NCI-H2171 (cell line): ENCODE data around the gene LPAR5.

Experiments
- DNase-seq: peaks from one replicate; lab custom pipeline; 2025; lab: John Stamatoyannopoulos, UW

Gene LPAR5

GRCh38 chr12:6635856-6636531, at the start of gene LPAR5:
Gene LPAR5 (minus strand): TSS chr12:6635959. CDS start chr12:6621248, 14,711 bp downstream.
- DNase-seq: no peak

- peak; percentile 86 for DNase-seq
Measured at GRCh38 chr12:6684609-6685008, 48.9 kb upstream of the LPAR5 start.

GRCh38 chr12:6676962-6677361, 41.2 kb upstream of the LPAR5 start:
- no peak for DNase-seq

GRCh38 chr12:6672143-6672542, 36.4 kb upstream of the LPAR5 start:
- no peak for DNase-seq

GRCh38 chr12:6667559-6668210, 31.9 kb upstream of the LPAR5 start:
- DNase-seq: peak; percentile 73

GRCh38 chr12:6666211-6666610, 30.5 kb upstream of the LPAR5 start:
- no peak for DNase-seq

- DNase-seq: no peak
Measured at GRCh38 chr12:6664902-6665301, 29.1 kb upstream of the LPAR5 start.

GRCh38 chr12:6662906-6663742, 27.4 kb upstream of the LPAR5 start, which contains the start of gene ING4:
Gene ING4 (minus strand): TSS chr12:6663119. CDS start chr12:6663101, 18 bp downstream.
- peak; percentile 100 for DNase-seq

GRCh38 chr12:6662602-6662905, 26.8 kb upstream of the LPAR5 start:
- DNase-seq: peak; percentile 97

- DNase-seq: no peak
Measured at GRCh38 chr12:6653987-6654386, 18.2 kb upstream of the LPAR5 start.

- DNase-seq: no peak
Measured at GRCh38 chr12:6653342-6653741, 17.6 kb upstream of the LPAR5 start.

GRCh38 chr12:6652391-6652790, 16.6 kb upstream of the LPAR5 start:
- no peak for DNase-seq

- DNase-seq: no peak
Measured at GRCh38 chr12:6650832-6651231, 15.1 kb upstream of the LPAR5 start.

GRCh38 chr12:6647083-6647604, 11.4 kb upstream of the LPAR5 start, which contains the start of gene ACRBP:
Gene ACRBP (minus strand): TSS chr12:6647432. CDS start chr12:6647366, 66 bp downstream.
- DNase-seq: no peak

GRCh38 chr12:6646276-6647082, 10.7 kb upstream of the LPAR5 start:
- no peak for DNase-seq

GRCh38 chr12:6644903-6645302, 9.1 kb upstream of the LPAR5 start:
- no peak for DNase-seq

- no peak for DNase-seq
Measured at GRCh38 chr12:6644257-6644596, 8.5 kb upstream of the LPAR5 start.

GRCh38 chr12:6643569-6644256, 8.0 kb upstream of the LPAR5 start:
- DNase-seq: no peak

GRCh38 chr12:6641131-6641530, 5.4 kb upstream of the LPAR5 start:
- no peak for DNase-seq

GRCh38 chr12:6640497-6640896, 4.7 kb upstream of the LPAR5 start:
- no peak for DNase-seq

- DNase-seq: no peak
Measured at GRCh38 chr12:6639151-6639801, 3.5 kb upstream of the LPAR5 start.
